HG02938 (cell line): ENCODE results near the gene INO80.
"Not testable (repeated sequence)": the region's sequence is repeated elsewhere in the genome, so short reads cannot be mapped to it uniquely, and the experiment has no call there.

Source experiments
- ATAC-seq: cut with Tn5 transposase; IDR thresholded peaks from one replicate; pipeline ENCODE4 v1.9.1; 2021; ENCODE audit warnings: mild to moderate bottlenecking, moderate library complexity; ENCODE audit not compliant: unreplicated experiment

Gene INO80

GRCh38 chr15:40964634-40965033, 151.4 kb downstream of the INO80 start:
- no peak for ATAC-seq

DNA sequence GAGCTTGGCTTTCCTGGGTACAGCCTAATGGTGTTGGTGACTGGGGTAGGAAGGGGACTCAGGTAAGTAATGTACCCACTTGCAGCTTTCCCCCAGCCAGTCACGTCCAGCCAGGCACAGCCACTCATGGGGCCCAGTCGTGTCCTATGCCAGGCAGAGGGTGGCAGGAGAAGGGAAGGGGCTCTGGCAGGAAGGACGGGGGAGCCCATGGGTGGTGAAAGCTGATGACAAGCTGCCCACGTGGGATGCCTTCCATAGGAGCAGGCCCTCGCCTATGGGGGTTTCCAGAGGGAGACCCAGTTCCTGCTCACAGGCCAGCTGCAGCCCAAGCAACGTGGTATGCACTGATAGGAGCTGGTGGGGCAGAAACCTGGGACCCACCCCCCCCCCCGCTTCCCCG, 152.1 kb downstream of the INO80 start:
- ATAC-seq: no peak

- ATAC-seq: no peak
Measured at GRCh38 chr15:40963201-40963600, 152.9 kb downstream of the INO80 start.

GRCh38 chr15:40962317-40962716, 153.8 kb downstream of the INO80 start:
- not testable (repeated sequence) for ATAC-seq

DNA sequence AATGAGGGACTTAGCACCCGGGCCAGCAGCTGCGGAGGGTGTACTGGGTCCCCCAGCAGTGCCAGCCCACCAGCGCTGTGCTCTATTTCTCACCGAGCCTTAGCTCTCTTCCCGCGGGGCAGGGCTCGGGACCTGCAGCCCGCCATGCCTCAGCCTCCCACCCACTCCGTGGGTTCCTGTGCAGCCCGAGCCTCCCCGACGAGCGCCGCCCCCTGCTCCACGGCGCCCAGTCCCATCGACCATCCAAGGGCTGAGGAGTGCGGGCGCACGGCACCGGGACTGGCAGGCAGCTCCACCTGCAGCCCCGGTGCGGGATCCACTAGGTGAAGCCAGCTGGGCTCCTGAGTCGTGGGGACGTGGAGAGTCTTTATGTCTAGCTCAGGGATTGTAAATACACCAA, 154.3 kb downstream of the INO80 start:
- ATAC-seq: not testable (repeated sequence)

- ATAC-seq: no peak
Measured at GRCh38 chr15:40960925-40961324, 155.2 kb downstream of the INO80 start.

DNA sequence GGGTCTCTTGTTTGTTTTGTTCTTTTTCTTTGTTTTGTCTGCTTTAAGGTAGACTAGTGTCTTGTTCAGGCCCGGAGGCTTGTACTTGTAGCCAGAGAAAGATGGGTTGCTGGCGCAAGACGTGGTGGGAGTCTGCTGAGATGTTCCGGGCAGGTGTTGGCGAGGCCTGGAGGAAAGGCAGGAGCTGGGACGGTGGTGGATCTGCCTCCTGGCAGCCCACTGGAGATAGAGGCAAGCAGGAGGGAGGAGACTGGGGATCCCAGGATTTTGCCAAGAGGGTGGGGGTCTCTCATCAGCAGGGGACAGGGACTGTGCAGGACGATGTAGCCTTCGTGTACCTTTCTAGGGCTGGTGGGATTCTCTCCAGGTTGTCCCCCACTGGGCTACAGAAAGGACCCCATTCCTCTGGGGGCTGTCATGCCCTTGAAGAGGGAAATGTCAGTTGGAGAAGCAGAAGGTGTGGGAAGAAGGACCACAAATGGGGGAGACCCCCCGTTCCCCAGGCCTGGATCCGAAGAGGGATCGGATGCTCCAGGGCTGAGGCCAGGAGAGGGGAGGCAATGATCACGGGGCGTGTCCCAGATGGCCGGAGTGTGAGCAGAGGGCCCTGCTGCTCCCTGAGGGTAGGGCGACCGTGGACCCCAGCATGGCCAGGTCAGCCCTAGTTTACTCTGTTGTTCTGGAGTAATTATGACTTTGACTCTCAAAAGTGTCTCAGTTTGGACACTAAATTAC, 155.8 kb downstream of the INO80 start:
- no peak for ATAC-seq

- ATAC-seq: no peak
Measured at GRCh38 chr15:40959331-40960141, 156.5 kb downstream of the INO80 start.

GRCh38 chr15:40958723-40959122, 157.4 kb downstream of the INO80 start:
- no peak for ATAC-seq

GRCh38 chr15:40958146-40958545, 157.9 kb downstream of the INO80 start:
- no peak for ATAC-seq

- ATAC-seq: no peak
Measured at GRCh38 chr15:40957581-40958051, 158.5 kb downstream of the INO80 start.

GRCh38 chr15:40957041-40957555, 159.0 kb downstream of the INO80 start:
- no peak for ATAC-seq

- no peak for ATAC-seq
Measured at GRCh38 chr15:40956541-40956982, 159.5 kb downstream of the INO80 start.

DNA sequence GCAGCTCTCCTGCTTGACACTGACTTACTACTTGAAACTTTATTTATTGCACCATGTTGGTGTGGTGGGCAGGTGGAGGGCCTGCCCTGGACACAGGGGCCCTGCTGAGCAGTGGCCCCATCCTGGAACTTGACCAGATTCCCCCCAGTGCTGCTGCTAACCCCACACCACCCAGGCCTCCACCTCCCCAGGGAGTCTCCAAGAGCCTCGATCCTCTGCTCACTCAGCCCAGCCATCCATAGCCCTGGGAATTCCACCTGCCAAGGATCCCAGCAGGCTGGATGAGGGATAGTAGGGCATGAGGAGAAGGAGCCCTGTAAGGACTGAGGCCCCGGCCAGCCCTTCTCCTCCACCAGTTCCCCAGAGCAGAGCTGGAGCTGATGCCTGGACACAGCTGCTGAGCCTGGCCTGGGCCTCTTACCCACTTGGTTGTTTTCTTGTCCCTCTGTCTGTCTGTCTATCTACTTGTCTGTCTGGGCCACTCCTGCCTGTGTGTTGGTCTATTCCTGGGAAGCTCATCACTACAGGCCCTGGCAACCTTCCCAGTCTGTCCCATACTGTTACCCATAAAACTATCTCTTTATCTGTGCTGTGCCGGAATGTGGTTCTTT, 160.0 kb downstream of the INO80 start:
- ATAC-seq: no peak

GRCh38 chr15:40955141-40955903, 160.8 kb downstream of the INO80 start:
- no peak for ATAC-seq

DNA sequence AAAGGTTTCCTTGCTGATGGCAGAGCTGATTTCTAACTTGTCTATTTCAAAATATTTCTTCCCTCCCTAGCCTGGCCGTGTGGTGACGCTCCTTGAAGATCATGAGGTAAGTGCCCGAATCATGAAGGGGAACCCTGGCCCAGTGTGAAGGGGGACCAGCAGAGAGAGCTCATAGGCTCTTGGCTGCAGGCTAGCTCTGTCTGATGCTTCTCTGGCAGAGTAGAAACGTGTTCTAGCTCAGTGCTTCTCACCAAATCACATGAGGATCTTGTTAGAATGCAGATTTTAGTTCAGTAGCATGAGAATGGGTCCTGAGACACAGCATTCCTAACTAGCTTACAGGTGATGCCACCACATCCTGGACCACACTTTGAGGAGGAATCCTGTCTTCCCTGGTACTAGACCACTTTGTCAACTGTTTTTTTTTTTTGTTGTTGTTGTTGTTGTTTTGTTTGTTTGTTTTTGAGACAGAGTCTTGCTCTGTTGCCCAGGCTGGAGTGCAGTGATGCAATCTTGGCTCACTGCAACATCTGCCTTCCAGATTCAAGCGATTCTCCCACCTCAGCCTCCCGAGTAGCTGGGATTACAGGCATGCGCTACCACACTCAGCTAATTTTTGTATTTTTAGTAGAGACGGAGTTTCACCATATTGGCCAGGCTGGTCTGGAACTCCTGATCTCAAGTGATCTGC, 161.8 kb downstream of the INO80 start:
- ATAC-seq: not testable (repeated sequence)

- no peak for ATAC-seq
Measured at GRCh38 chr15:40953713-40954074, 162.4 kb downstream of the INO80 start.

GRCh38 chr15:40952901-40953712, 163.0 kb downstream of the INO80 start, which contains the start of gene CHAC1:
TSS of gene CHAC1 (plus strand) at chr15:40953471. CDS start at chr15:40953584, 113 bp downstream.
- peak; percentile 87 for ATAC-seq

- ATAC-seq: no peak
Measured at GRCh38 chr15:40952301-40952900, 163.7 kb downstream of the INO80 start.
